ENCODE measurements around the gene FAM83D.

Gene FAM83D

DNA sequence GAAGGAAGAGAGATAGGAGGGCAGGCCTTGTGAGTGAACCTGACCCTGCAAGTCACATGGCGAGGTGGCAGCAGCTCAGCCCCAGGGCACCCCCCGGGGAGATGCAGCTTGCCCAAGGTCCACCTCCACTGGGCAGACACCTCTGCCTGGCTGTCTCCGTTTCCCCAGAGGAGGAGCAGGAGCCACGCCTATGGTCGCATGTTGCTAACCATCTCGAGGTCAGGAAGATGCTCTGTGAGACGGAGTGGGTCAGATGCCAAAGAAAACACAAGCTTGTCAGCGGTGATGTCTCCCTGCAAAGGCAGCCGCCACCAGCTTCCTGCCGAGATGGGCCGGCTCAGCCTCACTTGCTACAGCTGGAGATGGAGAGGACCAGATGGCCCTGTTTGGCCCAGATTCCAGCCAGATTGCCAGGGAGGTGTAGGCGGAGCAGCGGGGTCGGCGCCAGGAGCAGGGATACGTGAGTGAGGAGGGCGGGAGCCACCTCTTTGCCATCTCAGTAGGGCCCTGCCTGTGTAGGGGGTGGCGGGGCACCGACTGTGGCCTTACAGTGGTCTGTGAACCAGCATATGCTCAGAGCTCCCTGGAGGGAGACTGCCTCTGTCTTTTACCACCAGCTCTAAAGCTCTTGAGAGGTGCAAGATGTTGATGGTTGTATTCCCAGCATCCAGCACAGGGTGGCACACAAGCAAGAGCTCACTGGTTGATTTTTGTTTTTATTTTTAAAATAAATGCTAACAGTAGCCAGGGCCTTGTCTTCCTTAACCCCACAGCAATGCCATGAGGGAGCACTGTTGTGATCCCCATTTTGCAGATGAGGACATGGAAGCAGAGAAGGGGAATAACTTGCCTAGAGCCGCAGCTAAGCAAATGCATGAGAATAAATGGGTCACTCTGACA lies 42.9 kb upstream of the FAM83D start:
- peaks cover 1 to 11% (median 4%) of the 10 kb centered on the region in 4 experiments for H3K4me1 ChIP-seq (ENCODE audit: control extremely low read depth in 1 of 4, control insufficient read depth in 4 of 4, insufficient read depth in 4 of 4, low read length in 3 of 4)
- no peak overlapping the region for H3K27ac ChIP-seq (ENCODE audit: insufficient read depth in 1 of 2, low read depth in 1 of 2, low read length in 2 of 2, poor library complexity in 1 of 2, severe bottlenecking in 2 of 2)
- POLR2A ChIA-PET, result no interaction called here
- no peaks in the 10 kb centered on the region for H3K9me3 ChIP-seq (ENCODE audit: control extremely low read depth in 1 of 5, control insufficient read depth in 4 of 5, insufficient read depth in 2 of 5, low read depth in 1 of 5, low read length in 4 of 5)
- no peaks in the 10 kb centered on the region for H3K27me3 ChIP-seq (replicated peaks in 2 of 5; ENCODE audit: control insufficient read depth in 4 of 5, insufficient read depth in 5 of 5, low read length in 4 of 5)
- DNase-seq, result no peak
- WGBS (ENCODE audit: insufficient coverage), result 85% methylated on average over 20 of the region's 20 CpGs
- CTCF ChIA-PET, result interaction anchor here (1.5 to 3.1 kb wide), 3 partner anchors 10 to 49 kb away, joined by 3 to 12 read pairs (median 7); no protein-coding TSS in a partner anchor
- H3K4me3 ChIP-seq (ENCODE audit: control insufficient read depth in 1 of 7, extremely low read depth in 1 of 7, insufficient read depth in 4 of 7, low read depth in 2 of 7, low read length in 6 of 7), result no peak overlapping the region
- H3K36me3 ChIP-seq (ENCODE audit: control insufficient read depth in 4 of 4, insufficient read depth in 4 of 4, low read length in 3 of 4), result no peaks in the 10 kb centered on the region

- CTCF ChIA-PET, result interaction anchor here (1.5 to 3.1 kb wide), 3 partner anchors 9 to 50 kb away, joined by 3 to 12 read pairs (median 7); no protein-coding TSS in a partner anchor
- Histone ChIP-seq H3K27ac (ENCODE audit: insufficient read depth in 1 of 2, low read depth in 1 of 2, low read length in 2 of 2, poor library complexity in 1 of 2, severe bottlenecking in 2 of 2) (no peak overlapping the region), H3K36me3 (ENCODE audit: control insufficient read depth in 4 of 4, insufficient read depth in 4 of 4, low read length in 3 of 4) (no peaks in the 10 kb centered on the region), H3K9me3 (ENCODE audit: control extremely low read depth in 1 of 5, control insufficient read depth in 4 of 5, insufficient read depth in 2 of 5, low read depth in 1 of 5, low read length in 4 of 5) (no peaks in the 10 kb centered on the region), H3K4me1 (ENCODE audit: control extremely low read depth in 1 of 4, control insufficient read depth in 4 of 4, insufficient read depth in 4 of 4, low read length in 3 of 4) (peaks cover 0 to 6% (median 2%) of the 10 kb centered on the region in 4 experiments), H3K27me3 (replicated peaks in 2 of 5; ENCODE audit: control insufficient read depth in 4 of 5, insufficient read depth in 5 of 5, low read length in 4 of 5) (no peaks in the 10 kb centered on the region), H3K4me3 (ENCODE audit: control insufficient read depth in 1 of 7, extremely low read depth in 1 of 7, insufficient read depth in 4 of 7, low read depth in 2 of 7, low read length in 6 of 7) (no peak overlapping the region)
- POLR2A ChIA-PET, result interaction anchor here (0.6 kb wide), 1 partner anchor 58 kb away, joined by 4 read pairs; no protein-coding TSS in a partner anchor
- no peak for DNase-seq
- WGBS (ENCODE audit: insufficient coverage), result 97% methylated on average over 12 of the region's 13 CpGs
Observed at GRCh38 chr20:38883981-38884733, 42.1 kb upstream of the FAM83D start.

DNA sequence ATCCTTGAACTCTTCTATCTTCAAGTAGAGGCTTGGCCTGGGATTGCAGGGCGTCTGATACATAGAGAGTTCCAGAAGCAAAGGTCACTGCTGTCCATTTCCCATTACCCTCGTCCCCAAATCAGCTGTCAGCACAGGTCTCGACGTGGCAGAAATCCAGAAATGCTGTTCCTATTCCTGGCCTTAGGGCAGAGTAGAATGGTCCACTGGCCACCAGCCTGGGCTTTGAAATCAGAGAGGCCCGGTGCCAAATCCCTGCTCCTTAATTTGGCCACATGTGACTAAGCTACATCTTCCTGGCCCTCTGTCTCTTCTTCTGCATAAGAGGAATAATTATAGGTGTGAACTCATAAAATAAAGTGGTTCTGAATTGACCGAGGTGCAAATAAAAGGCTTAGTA lies 40.9 kb upstream of the FAM83D start:
- Histone ChIP-seq H3K9me3 (ENCODE audit: control extremely low read depth in 1 of 5, control insufficient read depth in 4 of 5, insufficient read depth in 2 of 5, low read depth in 1 of 5, low read length in 4 of 5) (no peaks in the 10 kb centered on the region), H3K4me1 (ENCODE audit: control extremely low read depth in 1 of 4, control insufficient read depth in 4 of 4, insufficient read depth in 4 of 4, low read length in 3 of 4) (no peaks in the 10 kb centered on the region), H3K27ac (ENCODE audit: insufficient read depth in 1 of 2, low read depth in 1 of 2, low read length in 2 of 2, poor library complexity in 1 of 2, severe bottlenecking in 2 of 2) (no peak overlapping the region), H3K36me3 (ENCODE audit: control insufficient read depth in 4 of 4, insufficient read depth in 4 of 4, low read length in 3 of 4) (no peaks in the 10 kb centered on the region), H3K27me3 (replicated peaks in 2 of 5; ENCODE audit: control insufficient read depth in 4 of 5, insufficient read depth in 5 of 5, low read length in 4 of 5) (no peaks in the 10 kb centered on the region), H3K4me3 (ENCODE audit: control insufficient read depth in 1 of 7, extremely low read depth in 1 of 7, insufficient read depth in 4 of 7, low read depth in 2 of 7, low read length in 6 of 7) (no peak overlapping the region)
- ChIA-PET CTCF (interaction anchor here (0.8 kb wide), 1 partner anchor 9 kb away, joined by 3 read pairs; no protein-coding TSS in a partner anchor), POLR2A (no interaction called here)
- WGBS (ENCODE audit: insufficient coverage), result 97% methylated on average over 4 of the region's 6 CpGs
- no peak for DNase-seq

GRCh38 chr20:38888059-38888831 lies 38.0 kb upstream of the FAM83D start:
- Histone ChIP-seq H3K36me3 (ENCODE audit: control insufficient read depth in 4 of 4, insufficient read depth in 4 of 4, low read length in 3 of 4) (no peaks in the 10 kb centered on the region), H3K4me3 (ENCODE audit: control insufficient read depth in 1 of 7, extremely low read depth in 1 of 7, insufficient read depth in 4 of 7, low read depth in 2 of 7, low read length in 6 of 7) (no peak overlapping the region), H3K27ac (ENCODE audit: insufficient read depth in 1 of 2, low read depth in 1 of 2, low read length in 2 of 2, poor library complexity in 1 of 2, severe bottlenecking in 2 of 2) (no peak overlapping the region), H3K27me3 (replicated peaks in 2 of 5; ENCODE audit: control insufficient read depth in 4 of 5, insufficient read depth in 5 of 5, low read length in 4 of 5) (no peaks in the 10 kb centered on the region), H3K9me3 (ENCODE audit: control extremely low read depth in 1 of 5, control insufficient read depth in 4 of 5, insufficient read depth in 2 of 5, low read depth in 1 of 5, low read length in 4 of 5) (no peaks in the 10 kb centered on the region), H3K4me1 (ENCODE audit: control extremely low read depth in 1 of 4, control insufficient read depth in 4 of 4, insufficient read depth in 4 of 4, low read length in 3 of 4) (peaks cover 0 to 9% (median 0%) of the 10 kb centered on the region in 4 experiments)
- ChIA-PET POLR2A (interaction anchor here (1.2 kb wide), 1 partner anchor 9 kb away, joined by 3 read pairs; no protein-coding TSS in a partner anchor), CTCF (interaction anchor here (1.2 to 1.7 kb wide), 5 partner anchors 9 to 98 kb away, joined by 3 to 7 read pairs (median 4); no protein-coding TSS in a partner anchor)
- 100% methylated on average over 8 of the region's 13 CpGs for WGBS (ENCODE audit: insufficient coverage)
- DNase-seq, result no peak

GRCh38 chr20:38889050-38889449 lies 37.2 kb upstream of the FAM83D start:
- H3K27me3 ChIP-seq (replicated peaks in 2 of 5; ENCODE audit: control insufficient read depth in 4 of 5, insufficient read depth in 5 of 5, low read length in 4 of 5), result no peaks in the 10 kb centered on the region
- ChIA-PET CTCF (interaction anchor here (0.9 to 1.7 kb wide), 3 partner anchors 12 to 164 kb away, joined by 3 to 4 read pairs (median 3); no protein-coding TSS in a partner anchor), POLR2A (no interaction called here)
- H3K4me3 ChIP-seq (ENCODE audit: control insufficient read depth in 1 of 7, extremely low read depth in 1 of 7, insufficient read depth in 4 of 7, low read depth in 2 of 7, low read length in 6 of 7), result no peak overlapping the region
- peaks cover 0 to 9% (median 2%) of the 10 kb centered on the region in 4 experiments for H3K4me1 ChIP-seq (ENCODE audit: control extremely low read depth in 1 of 4, control insufficient read depth in 4 of 4, insufficient read depth in 4 of 4, low read length in 3 of 4)
- H3K9me3 ChIP-seq (ENCODE audit: control extremely low read depth in 1 of 5, control insufficient read depth in 4 of 5, insufficient read depth in 2 of 5, low read depth in 1 of 5, low read length in 4 of 5), result no peaks in the 10 kb centered on the region
- no peak for DNase-seq
- WGBS (ENCODE audit: insufficient coverage), result 100% methylated on average over 2 of the region's 2 CpGs
- H3K36me3 ChIP-seq (ENCODE audit: control insufficient read depth in 4 of 4, insufficient read depth in 4 of 4, low read length in 3 of 4), result no peaks in the 10 kb centered on the region
- H3K27ac ChIP-seq (ENCODE audit: insufficient read depth in 1 of 2, low read depth in 1 of 2, low read length in 2 of 2, poor library complexity in 1 of 2, severe bottlenecking in 2 of 2), result no peak overlapping the region

GRCh38 chr20:38889792-38890496 lies 36.3 kb upstream of the FAM83D start:
- no peaks in the 10 kb centered on the region for H3K9me3 ChIP-seq (ENCODE audit: control extremely low read depth in 1 of 5, control insufficient read depth in 4 of 5, insufficient read depth in 2 of 5, low read depth in 1 of 5, low read length in 4 of 5)
- POLR2A ChIA-PET, result no interaction called here
- H3K27me3 ChIP-seq (replicated peaks in 2 of 5; ENCODE audit: control insufficient read depth in 4 of 5, insufficient read depth in 5 of 5, low read length in 4 of 5), result no peaks in the 10 kb centered on the region
- DNase-seq, result peak in 1 of 3 donors; percentile 19
- no peak overlapping the region for H3K4me3 ChIP-seq (ENCODE audit: control insufficient read depth in 1 of 7, extremely low read depth in 1 of 7, insufficient read depth in 4 of 7, low read depth in 2 of 7, low read length in 6 of 7)
- CTCF ChIA-PET, result interaction anchor here (0.8 to 1.7 kb wide), 5 partner anchors 11 to 240 kb away, joined by 3 to 5 read pairs (median 3); no protein-coding TSS in a partner anchor
- WGBS (ENCODE audit: insufficient coverage), result 91% methylated on average over 13 of the region's 13 CpGs
- H3K27ac ChIP-seq (ENCODE audit: insufficient read depth in 1 of 2, low read depth in 1 of 2, low read length in 2 of 2, poor library complexity in 1 of 2, severe bottlenecking in 2 of 2), result no peak overlapping the region
- H3K36me3 ChIP-seq (ENCODE audit: control insufficient read depth in 4 of 4, insufficient read depth in 4 of 4, low read length in 3 of 4), result no peaks in the 10 kb centered on the region
- peaks cover 0 to 9% (median 2%) of the 10 kb centered on the region in 4 experiments for H3K4me1 ChIP-seq (ENCODE audit: control extremely low read depth in 1 of 4, control insufficient read depth in 4 of 4, insufficient read depth in 4 of 4, low read length in 3 of 4)
